GM10266 (cell line): ENCODE data around the gene CDHR2.

Experiments used
- DNase-seq: peaks from one replicate; pipeline ENCODE4 v3.0.0; 2012; ENCODE audit errors: extremely low spot score
- TF ChIP-seq, protein P1 (sequence below): IDR thresholded peaks from 2 replicates; pipeline ENCODE4 v1.5.1; 2012; ENCODE audit warnings: mild to moderate bottlenecking, low read depth; ENCODE audit not compliant: control insufficient read depth, insufficient read depth; ENCODE audit errors: missing control alignments

CDHR2 gene

DNA sequence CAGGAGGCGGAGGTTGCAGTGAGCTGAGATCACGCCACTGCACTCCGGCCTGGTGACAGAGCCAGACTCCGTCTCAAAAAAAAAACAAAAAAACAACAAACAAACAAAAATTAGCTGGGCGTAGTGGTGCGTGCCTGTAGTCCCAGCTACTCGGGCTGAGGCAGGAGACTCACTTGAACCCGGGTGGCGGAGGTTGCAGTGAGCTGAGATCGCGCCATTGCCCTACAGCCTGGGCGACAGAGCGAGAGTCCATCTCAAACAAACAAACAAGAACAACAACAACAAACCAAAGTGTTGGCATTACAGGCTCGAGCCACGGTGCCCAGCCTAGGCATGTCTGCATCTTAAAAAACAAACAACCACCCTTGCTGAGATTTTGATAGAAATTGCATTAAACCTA is 24.2 kb upstream of the CDHR2 start:
- DNase-seq: no peak
- TF ChIP-seq, protein P1, sequence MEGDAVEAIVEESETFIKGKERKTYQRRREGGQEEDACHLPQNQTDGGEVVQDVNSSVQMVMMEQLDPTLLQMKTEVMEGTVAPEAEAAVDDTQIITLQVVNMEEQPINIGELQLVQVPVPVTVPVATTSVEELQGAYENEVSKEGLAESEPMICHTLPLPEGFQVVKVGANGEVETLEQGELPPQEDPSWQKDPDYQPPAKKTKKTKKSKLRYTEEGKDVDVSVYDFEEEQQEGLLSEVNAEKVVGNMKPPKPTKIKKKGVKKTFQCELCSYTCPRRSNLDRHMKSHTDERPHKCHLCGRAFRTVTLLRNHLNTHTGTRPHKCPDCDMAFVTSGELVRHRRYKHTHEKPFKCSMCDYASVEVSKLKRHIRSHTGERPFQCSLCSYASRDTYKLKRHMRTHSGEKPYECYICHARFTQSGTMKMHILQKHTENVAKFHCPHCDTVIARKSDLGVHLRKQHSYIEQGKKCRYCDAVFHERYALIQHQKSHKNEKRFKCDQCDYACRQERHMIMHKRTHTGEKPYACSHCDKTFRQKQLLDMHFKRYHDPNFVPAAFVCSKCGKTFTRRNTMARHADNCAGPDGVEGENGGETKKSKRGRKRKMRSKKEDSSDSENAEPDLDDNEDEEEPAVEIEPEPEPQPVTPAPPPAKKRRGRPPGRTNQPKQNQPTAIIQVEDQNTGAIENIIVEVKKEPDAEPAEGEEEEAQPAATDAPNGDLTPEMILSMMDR: no peak

DNA sequence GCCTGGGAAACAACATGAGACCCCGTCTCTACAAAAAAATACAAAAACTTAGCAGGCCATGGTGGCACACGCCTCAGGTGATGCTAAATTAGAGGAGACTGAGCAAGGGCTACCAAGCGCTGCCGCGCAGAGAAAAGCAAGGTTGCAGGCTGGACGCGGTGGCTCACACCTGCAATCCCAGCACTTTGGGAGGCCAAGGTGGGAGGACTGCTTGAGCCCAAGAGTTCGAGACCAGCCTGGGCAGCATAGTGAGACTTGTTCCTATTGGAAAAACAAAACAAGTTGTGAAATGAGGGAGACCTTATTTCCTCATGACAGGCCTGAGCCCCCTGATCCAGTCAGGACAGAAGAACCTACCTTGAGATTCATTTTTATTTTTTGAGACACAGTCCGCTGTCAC is 23.5 kb upstream of the CDHR2 start:
- no peak for DNase-seq
- TF ChIP-seq, protein P1: no peak

DNA sequence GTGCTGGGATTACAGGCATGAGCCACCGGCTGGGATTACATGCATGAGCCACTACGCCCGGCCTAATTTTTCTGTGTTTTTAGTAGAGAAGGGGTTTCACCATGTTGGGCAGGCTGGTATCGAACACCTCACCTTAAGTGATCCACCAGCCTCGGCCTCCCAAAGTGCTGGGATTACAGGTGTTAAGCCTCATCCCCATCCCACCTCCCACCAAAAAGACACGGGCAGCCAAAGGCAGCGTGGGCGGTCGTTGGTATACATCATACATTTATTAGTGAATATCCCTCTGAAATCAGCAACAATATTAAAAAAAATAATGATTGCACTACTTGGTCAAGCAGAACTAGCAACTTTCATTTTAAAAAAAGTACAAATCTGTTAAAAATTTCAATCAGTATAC is 22.7 kb upstream of the CDHR2 start:
- DNase-seq: no peak
- TF ChIP-seq, protein P1: no peak

DNA sequence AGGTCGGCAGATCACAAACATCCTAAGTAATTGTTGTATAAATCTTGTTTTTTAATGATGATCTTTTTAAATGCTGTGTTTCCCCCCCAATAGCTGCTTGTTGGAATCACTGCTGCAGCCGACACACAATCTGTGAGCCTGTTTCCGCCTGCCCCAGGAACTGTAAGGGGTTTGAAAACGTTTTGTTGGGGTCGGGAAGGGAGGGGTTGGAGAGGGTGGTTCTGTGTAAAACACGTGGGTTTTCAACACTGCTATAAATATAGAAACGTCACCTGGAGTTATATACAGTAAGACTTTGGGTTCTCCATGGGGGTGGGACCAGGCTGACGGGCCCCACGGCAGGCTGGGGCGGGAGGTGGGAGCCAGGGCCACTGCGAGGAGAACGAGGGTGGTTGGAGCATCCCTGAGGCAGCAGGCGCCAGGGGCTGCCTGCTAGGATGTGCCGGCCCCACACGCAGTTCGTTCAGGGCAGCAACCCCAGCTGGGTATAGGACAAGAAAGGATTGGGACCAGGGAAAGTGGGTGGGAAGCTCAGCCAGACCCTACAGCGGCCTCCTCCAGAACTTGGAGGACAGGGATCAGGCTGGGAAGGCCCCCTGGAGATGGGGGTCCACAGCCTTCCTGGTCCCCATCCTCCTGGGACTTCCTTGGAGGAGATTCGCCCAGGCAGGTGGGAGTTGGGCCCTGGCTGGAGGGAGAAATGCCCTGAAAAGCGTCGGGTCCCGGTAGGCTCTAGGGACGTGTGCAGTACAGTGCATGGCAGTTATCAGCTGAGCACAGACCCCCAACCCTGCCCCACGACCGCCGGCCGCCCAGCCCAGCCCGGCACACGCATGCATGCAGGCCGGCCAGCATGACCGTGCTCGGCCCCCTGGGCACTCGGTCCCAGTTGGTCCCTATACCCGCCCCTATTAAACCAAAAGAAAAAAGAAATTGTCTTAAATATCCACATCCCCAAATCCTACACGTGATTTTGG is 21.6 kb upstream of the CDHR2 start:
- TF ChIP-seq, protein P1: no peak
- DNase-seq: no peak

DNA sequence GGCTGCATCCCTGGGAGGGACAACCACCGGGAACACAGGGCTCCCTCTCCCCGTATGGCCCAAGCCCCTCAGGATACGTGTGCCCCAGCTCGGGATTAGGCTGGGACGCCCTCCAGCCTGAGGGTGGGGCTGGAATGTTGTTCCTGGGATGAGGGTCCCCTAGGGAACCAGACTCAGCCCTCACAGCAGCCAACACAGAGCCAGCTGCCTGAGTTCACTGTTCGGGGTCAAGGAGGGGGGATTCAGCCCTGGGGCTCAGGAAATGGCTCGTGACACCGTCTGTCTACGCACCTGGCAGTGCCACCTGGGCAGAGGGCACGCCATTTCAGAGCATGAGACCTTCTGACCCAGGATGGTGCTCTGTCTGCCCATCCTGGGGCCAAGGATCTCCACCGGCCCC is 20.8 kb upstream of the CDHR2 start:
- TF ChIP-seq, protein P1: no peak
- peak; percentile 22 for DNase-seq

DNA sequence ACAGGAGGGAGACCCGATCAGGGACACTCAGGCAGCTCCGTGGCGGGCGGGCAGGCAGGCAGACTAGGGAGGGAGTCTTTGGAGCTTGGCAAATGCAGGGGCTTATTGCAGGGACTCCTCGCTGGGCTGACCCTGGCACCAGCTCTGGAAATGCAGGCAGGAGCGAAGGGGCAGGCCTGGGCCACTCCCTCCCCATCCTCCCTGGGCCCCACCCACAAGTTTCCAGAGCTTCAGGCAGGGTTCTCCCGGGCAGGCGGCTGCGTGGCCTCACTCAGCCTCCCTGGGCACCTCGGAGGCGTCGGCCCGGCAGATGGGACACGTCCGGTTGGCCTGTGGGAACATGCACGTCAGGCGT is 20.4 kb upstream of the CDHR2 start:
- TF ChIP-seq, protein P1: no peak
- peak; percentile 42 for DNase-seq

DNA sequence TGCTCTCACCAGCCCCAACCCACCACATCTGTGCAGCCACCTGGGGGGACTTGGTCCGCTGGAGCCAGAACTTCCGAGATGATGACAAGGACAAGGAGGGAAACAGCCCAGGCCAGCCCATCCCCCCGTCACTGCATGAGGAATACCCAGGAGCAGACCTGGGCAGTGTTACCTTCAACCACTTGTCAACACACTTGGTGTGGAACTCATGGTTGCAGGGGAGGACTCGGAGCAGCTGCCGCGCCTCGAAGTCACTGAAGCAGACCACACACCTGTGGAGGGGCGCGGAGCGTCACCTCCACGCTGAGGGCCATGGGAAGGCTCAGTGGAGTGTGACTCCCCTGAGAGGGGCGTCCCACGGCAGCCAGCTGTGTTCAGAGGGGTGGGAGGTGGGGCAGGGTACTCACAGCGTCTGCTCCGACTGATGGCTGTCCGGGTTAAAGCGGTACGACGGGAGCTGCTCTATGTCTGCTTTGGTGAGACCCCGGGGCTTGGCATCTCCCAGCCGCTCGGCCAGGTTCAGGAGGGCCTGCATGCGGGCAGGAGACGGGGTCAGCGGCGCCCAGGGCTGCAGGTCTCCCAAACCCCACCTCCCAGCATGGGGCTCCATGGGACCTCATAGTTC is 19.9 kb upstream of the CDHR2 start:
- peak; percentile 42 for DNase-seq
- TF ChIP-seq, protein P1: no peak
